Neural cell (in vitro differentiated cells): ENCODE measurements around the gene CCDC7. TPM values are rescaled to one million over a fixed set of nuclear protein-coding genes. Genes with fewer than 3 reads are reported as not detected.
"Not testable (repeated sequence)": the region's sequence is repeated elsewhere in the genome, so short reads cannot be mapped to it uniquely, and the experiment has no call there.

ENCODE experiments used
- H2AFZ ChIP-seq: fragments of 200-600, 300-800 bp; sonication (generic), shearing (Covaris generic); 2 replicates; pipeline ENCODE4 v1.6.0; 2014; ENCODE audit warnings: low read depth, mild to moderate bottlenecking, antibody characterized with exemption, low read length, moderate library complexity
- H3F3A ChIP-seq: fragments of 200-600 bp; shearing (Covaris generic); 2 replicates; pipeline ENCODE4 v1.6.1; 2016; ENCODE audit warnings: mild to moderate bottlenecking, moderate library complexity, mixed read lengths, antibody characterized with exemption, low read length; ENCODE audit not compliant: insufficient read depth, poor library complexity, severe bottlenecking
- H3K27ac ChIP-seq: fragments of 200-600, 300-800 bp; sonication (generic), shearing (Covaris generic); 2 replicates; pipeline ENCODE4 v1.5.1; 2014; ENCODE audit warnings: mild to moderate bottlenecking, low read length, moderate library complexity
- H3K27me3 ChIP-seq: fragments of 300-800, 200-600 bp; sonication (generic), shearing (Covaris generic); 2 replicates; pipeline ENCODE4 v1.6.0; 2014; ENCODE audit warnings: mild to moderate bottlenecking, low read depth, low read length, moderate library complexity; ENCODE audit not compliant: insufficient read depth
- H3K36me3 ChIP-seq: fragments of 300-800, 200-600 bp; sonication (generic), shearing (Covaris generic); 2 replicates; pipeline ENCODE4 v1.5.1; 2014; ENCODE audit warnings: mild to moderate bottlenecking, antibody characterized with exemption, low read length, moderate library complexity; ENCODE audit not compliant: insufficient read depth
- H3K4me2 ChIP-seq: fragments of 300-800, 200-600 bp; sonication (generic), shearing (Covaris generic); 2 replicates; pipeline ENCODE4 v1.6.0; 2014; ENCODE audit warnings: mild to moderate bottlenecking, low read length
- H3K4me3 ChIP-seq: fragments of 300-800, 200-600 bp; sonication (generic), shearing (Covaris generic); 2 replicates; pipeline ENCODE4 v1.5.1; 2014; ENCODE audit warnings: mild to moderate bottlenecking, low read length, moderate library complexity
- H3K79me2 ChIP-seq: fragments of 200-600 bp; shearing (Covaris generic); replicated peaks from 2 replicates; pipeline ENCODE4 v1.6.0; 2014; ENCODE audit warnings: mild to moderate bottlenecking, low read length, moderate library complexity; ENCODE audit not compliant: insufficient read depth
- H3K9ac ChIP-seq: fragments of 300-800, 200-600 bp; sonication (generic), shearing (Covaris generic); 2 replicates; pipeline ENCODE4 v1.6.1; 2016; ENCODE audit warnings: mild to moderate bottlenecking, low read length, mixed read lengths
- H3K9me2 ChIP-seq: fragments of 200-600 bp; shearing (Covaris generic); 2 replicates; pipeline ENCODE4 v1.6.1; 2016; ENCODE audit warnings: mild to moderate bottlenecking, low read length, mixed read lengths; ENCODE audit not compliant: insufficient read depth
- H3K9me3 ChIP-seq: fragments of 200-600, 300-800 bp; sonication (generic), shearing (Covaris generic); 2 replicates; pipeline ENCODE4 v1.6.1; 2016; ENCODE audit warnings: mild to moderate bottlenecking, mixed run types, low read length, moderate library complexity, mixed read lengths
- H4K20me1 ChIP-seq: fragments of 200-600 bp; shearing (Covaris generic); 2 replicates; pipeline ENCODE4 v1.6.1; 2016; ENCODE audit warnings: mild to moderate bottlenecking, mixed run types; ENCODE audit not compliant: insufficient read depth
- CTCF ChIP-seq: fragments of 450-650 bp; IDR thresholded peaks from 2 replicates; pipeline ENCODE4 v1.5.1; 2014; ENCODE audit warnings: antibody characterized with exemption, mild to moderate bottlenecking, moderate library complexity; ENCODE audit not compliant: poor library complexity, severe bottlenecking
- EP300 ChIP-seq: fragments of 450-650 bp; conservative IDR thresholded peaks from 2 replicates; pipeline ENCODE4 v1.6.1; 2014; ENCODE audit warnings: antibody characterized with exemption, mild to moderate bottlenecking, moderate library complexity; ENCODE audit not compliant: poor library complexity, severe bottlenecking
- EZH2 ChIP-seq: fragments of 200-600, 300-800 bp; shearing (Covaris generic), sonication (generic); IDR thresholded peaks from 2 replicates; pipeline ENCODE4 v1.6.1; 2014; ENCODE audit warnings: antibody characterized with exemption, low read length, borderline replicate concordance, mild to moderate bottlenecking; ENCODE audit not compliant: insufficient read depth, poor library complexity, severe bottlenecking
- MXI1 ChIP-seq: fragments of 450-650 bp; conservative IDR thresholded peaks from 2 replicates; pipeline ENCODE4 v1.6.1; 2014; ENCODE audit warnings: antibody characterized with exemption, mild to moderate bottlenecking; ENCODE audit not compliant: poor library complexity, severe bottlenecking
- POLR2AphosphoS5 ChIP-seq: IDR thresholded peaks from 2 replicates; pipeline ENCODE4 v1.6.1; 2012
- RAD21 ChIP-seq: fragments of 450-650 bp; conservative IDR thresholded peaks from 2 replicates; pipeline ENCODE4 v1.6.1; 2014; ENCODE audit warnings: antibody characterized with exemption, mild to moderate bottlenecking, moderate library complexity
- REST ChIP-seq: IDR thresholded peaks from 2 replicates; pipeline ENCODE4 v1.6.1; 2012; ENCODE audit warnings: borderline replicate concordance
- SMC3 ChIP-seq: fragments of 450-650 bp; conservative IDR thresholded peaks from 2 replicates; pipeline ENCODE4 v1.6.1; 2014; ENCODE audit warnings: antibody characterized with exemption, mild to moderate bottlenecking, moderate library complexity; ENCODE audit not compliant: poor library complexity
- TAF1 ChIP-seq: IDR thresholded peaks from 2 replicates; pipeline ENCODE4 v1.6.1; 2012; ENCODE audit warnings: low read depth
- polyA plus RNA-seq: library from polyadenylated mRNA; depleted of rRNA; stranded (reverse); fragments of >200 nt; gene quantifications from 2 replicates; pipeline ENCODE4 v1.2.3, GENCODE V29; 2014

Gene CCDC7
- polyA plus RNA-seq, 1 donor from 2014 or later: 5.1 TPM

GRCh38 chr10:32556783-32557395 is 110.9 kb downstream of the CCDC7 start:
- Histone ChIP-seq H3K27ac (no peak overlapping the region), H3F3A (no peaks in the 10 kb centered on the region), H3K4me2 (no peak overlapping the region), H3K9ac (no peak overlapping the region), H4K20me1 (no peaks in the 10 kb centered on the region), H3K36me3 (no peaks in the 10 kb centered on the region), H3K9me3 (no peaks in the 10 kb centered on the region), H3K79me2 (no peaks in the 10 kb centered on the region), H3K9me2 (no peaks in the 10 kb centered on the region), H3K4me3 (no peak overlapping the region), H2AFZ (no peak overlapping the region), H3K27me3 (no peaks in the 10 kb centered on the region)
- no peak for TF ChIP-seq SMC3
- no peak for TF ChIP-seq TAF1
- TF ChIP-seq EP300: no peak
- no peak for TF ChIP-seq EZH2
- TF ChIP-seq MXI1: no peak
- no peak for TF ChIP-seq CTCF
- TF ChIP-seq REST: no peak
- TF ChIP-seq RAD21: no peak
- no peak for TF ChIP-seq POLR2AphosphoS5

- H3K9ac ChIP-seq, H3K9me3 ChIP-seq, H2AFZ ChIP-seq, H3F3A ChIP-seq, H3K4me2 ChIP-seq, H3K4me3 ChIP-seq, H4K20me1 ChIP-seq, H3K27ac ChIP-seq, H3K9me2 ChIP-seq, H3K27me3 ChIP-seq, H3K79me2 ChIP-seq, H3K36me3 ChIP-seq: not testable (repeated sequence)
Observed at GRCh38 chr10:32562695-32563094, 116.8 kb downstream of the CCDC7 start.

- Histone ChIP-seq H2AFZ (no peak overlapping the region), H3F3A (no peaks in the 10 kb centered on the region), H3K9me3 (no peaks in the 10 kb centered on the region), H3K4me3 (no peak overlapping the region), H3K36me3 (no peaks in the 10 kb centered on the region), H3K27me3 (no peaks in the 10 kb centered on the region), H3K9me2 (no peaks in the 10 kb centered on the region), H3K79me2 (no peaks in the 10 kb centered on the region), H4K20me1 (no peaks in the 10 kb centered on the region), H3K4me2 (no peak overlapping the region), H3K9ac (no peak overlapping the region), H3K27ac (no peak overlapping the region)
- TF ChIP-seq EP300: no peak
- no peak for TF ChIP-seq RAD21
Observed at GRCh38 chr10:32577448-32577847, 131.5 kb downstream of the CCDC7 start.
